Measurements from ENCODE around the gene VASH2. TPM values are rescaled to one million over a fixed set of nuclear protein-coding genes. Genes with fewer than 3 reads are reported as not detected.

VASH2 gene
- total and polyA plus RNA-seq, 2 experiments from 2014 or later = 129 to 381 TPM

DNA sequence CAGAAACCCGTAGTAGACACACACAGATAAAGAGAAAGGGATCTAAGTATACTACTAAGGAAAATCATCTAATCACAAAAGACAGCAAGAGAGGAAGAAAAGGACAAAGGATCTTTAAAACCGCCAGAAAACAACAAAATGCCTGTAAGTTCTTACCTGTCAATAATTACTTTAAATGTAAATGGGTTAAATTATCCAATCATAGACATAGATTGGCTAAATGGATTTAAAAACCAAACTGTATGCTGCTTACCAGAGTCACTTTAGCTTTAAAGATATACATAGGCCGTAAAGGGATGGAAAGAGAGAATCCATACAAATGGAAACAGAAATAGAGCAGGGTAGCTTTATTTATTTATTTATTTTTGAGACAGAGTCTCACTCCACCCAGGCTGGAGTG, 48.3 kb upstream of the VASH2 start:
- H3K4me3 Mint-ChIP-seq = no peak overlapping the region; the same call in 2 of the 3 replicates
- peaks cover 98% of the 10 kb centered on the region for H3K36me3 Mint-ChIP-seq (ENCODE audit: low read depth)
- no peak overlapping the region for H3K27ac Mint-ChIP-seq
- H3K4me1 Mint-ChIP-seq = peaks cover 34% of the 10 kb centered on the region
- no peak overlapping the region for H3K4me3 ChIP-seq
- H3K27me3 Mint-ChIP-seq (ENCODE audit: insufficient read depth, low read depth, poor library complexity) = peaks cover 24% of the 10 kb centered on the region
- no peaks in the 10 kb centered on the region for H3K9me2 ChIP-seq (ENCODE audit: insufficient read depth)
- peaks cover 59% of the 10 kb centered on the region for H3K79me2 ChIP-seq (replicated peaks; ENCODE audit: insufficient read depth)
- DNase-seq (ENCODE audit: low spot score) = no peak
- peak; percentile 4; the same call in 1 of the 2 replicates for TF ChIP-seq ZNF331 (CRISPR knock-in tag; IDR thresholded peaks at IDR 0.05; ENCODE audit: low read depth)
- TF ChIP-seq EZH2phosphoT487 (IDR thresholded peaks at IDR 0.05; ENCODE audit: unreplicated experiment) = no peak
- no peak for ATAC-seq
- H3K4me2 ChIP-seq = no peak overlapping the region
- H4K20me1 ChIP-seq (replicated peaks; ENCODE audit: insufficient read depth) = no peaks in the 10 kb centered on the region
- peak overlapping the region; percentile 33; the same call in 1 of the 2 replicates for H3K27ac ChIP-seq (ENCODE audit: low read depth)
- H2AFZ ChIP-seq = no peak overlapping the region
- peaks cover 63% of the 10 kb centered on the region for H3K9me3 Mint-ChIP-seq
- peaks cover 12% of the 10 kb centered on the region for H3K4me1 ChIP-seq (ENCODE audit: insufficient read depth)
- peaks cover 26% of the 10 kb centered on the region for H3F3A ChIP-seq (replicated peaks; ENCODE audit: low read depth)
- peaks cover 54% of the 10 kb centered on the region; the same call in 1 of the 2 replicates for H3K36me3 ChIP-seq (ENCODE audit: insufficient read depth)
- H3K27me3 ChIP-seq (ENCODE audit: insufficient read depth) = no peaks in the 10 kb centered on the region

DNA sequence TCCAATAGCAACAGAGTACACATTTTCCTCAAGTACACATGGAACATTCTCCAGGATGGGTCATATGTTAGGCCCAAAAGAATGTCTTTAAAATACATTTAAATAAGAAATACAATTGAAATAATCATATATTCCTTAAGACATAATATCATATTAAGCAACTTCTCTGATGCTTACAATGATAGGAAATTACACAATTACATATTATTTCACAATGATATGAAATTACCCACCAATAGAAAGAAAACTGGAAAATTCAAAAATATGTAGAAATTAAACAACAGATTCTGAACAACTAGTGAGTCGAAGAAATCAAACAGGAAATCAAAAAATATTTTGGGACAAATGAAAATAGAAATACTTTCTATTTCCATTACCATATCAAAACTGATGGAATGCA, 46.7 kb upstream of the VASH2 start:
- H3K27me3 Mint-ChIP-seq (ENCODE audit: insufficient read depth, low read depth, poor library complexity) = peaks cover 25% of the 10 kb centered on the region
- H3K27ac ChIP-seq (ENCODE audit: low read depth) = no peak overlapping the region
- H2AFZ ChIP-seq = no peak overlapping the region
- H3K4me1 Mint-ChIP-seq = peaks cover 46% of the 10 kb centered on the region
- TF ChIP-seq, protein P1, sequence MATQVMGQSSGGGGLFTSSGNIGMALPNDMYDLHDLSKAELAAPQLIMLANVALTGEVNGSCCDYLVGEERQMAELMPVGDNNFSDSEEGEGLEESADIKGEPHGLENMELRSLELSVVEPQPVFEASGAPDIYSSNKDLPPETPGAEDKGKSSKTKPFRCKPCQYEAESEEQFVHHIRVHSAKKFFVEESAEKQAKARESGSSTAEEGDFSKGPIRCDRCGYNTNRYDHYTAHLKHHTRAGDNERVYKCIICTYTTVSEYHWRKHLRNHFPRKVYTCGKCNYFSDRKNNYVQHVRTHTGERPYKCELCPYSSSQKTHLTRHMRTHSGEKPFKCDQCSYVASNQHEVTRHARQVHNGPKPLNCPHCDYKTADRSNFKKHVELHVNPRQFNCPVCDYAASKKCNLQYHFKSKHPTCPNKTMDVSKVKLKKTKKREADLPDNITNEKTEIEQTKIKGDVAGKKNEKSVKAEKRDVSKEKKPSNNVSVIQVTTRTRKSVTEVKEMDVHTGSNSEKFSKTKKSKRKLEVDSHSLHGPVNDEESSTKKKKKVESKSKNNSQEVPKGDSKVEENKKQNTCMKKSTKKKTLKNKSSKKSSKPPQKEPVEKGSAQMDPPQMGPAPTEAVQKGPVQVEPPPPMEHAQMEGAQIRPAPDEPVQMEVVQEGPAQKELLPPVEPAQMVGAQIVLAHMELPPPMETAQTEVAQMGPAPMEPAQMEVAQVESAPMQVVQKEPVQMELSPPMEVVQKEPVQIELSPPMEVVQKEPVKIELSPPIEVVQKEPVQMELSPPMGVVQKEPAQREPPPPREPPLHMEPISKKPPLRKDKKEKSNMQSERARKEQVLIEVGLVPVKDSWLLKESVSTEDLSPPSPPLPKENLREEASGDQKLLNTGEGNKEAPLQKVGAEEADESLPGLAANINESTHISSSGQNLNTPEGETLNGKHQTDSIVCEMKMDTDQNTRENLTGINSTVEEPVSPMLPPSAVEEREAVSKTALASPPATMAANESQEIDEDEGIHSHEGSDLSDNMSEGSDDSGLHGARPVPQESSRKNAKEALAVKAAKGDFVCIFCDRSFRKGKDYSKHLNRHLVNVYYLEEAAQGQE (IDR thresholded peaks at IDR 0.05; ENCODE audit: unreplicated experiment) = no peak
- TF ChIP-seq ZNF114 (CRISPR knock-in tag; IDR thresholded peaks at IDR 0.05) (no peak), ZNF331 (CRISPR knock-in tag; IDR thresholded peaks at IDR 0.05; ENCODE audit: low read depth) (no peak), NANOG (IDR thresholded peaks at IDR 0.05; ENCODE audit: borderline replicate concordance) (no peak), CTCF (conservative IDR thresholded peaks at IDR 0.05; ENCODE audit: low read depth in 2 of 2) (no peak), CREB1 (CRISPR knock-in tag; IDR thresholded peaks at IDR 0.05; ENCODE audit: low read depth) (no peak), EZH2phosphoT487 (IDR thresholded peaks at IDR 0.05; ENCODE audit: unreplicated experiment) (no peak)
- H4K20me1 ChIP-seq (replicated peaks; ENCODE audit: insufficient read depth) = no peaks in the 10 kb centered on the region
- H3K4me3 ChIP-seq = no peak overlapping the region
- DNase-seq (ENCODE audit: low spot score) (no peak), ATAC-seq (no peak)
- H3K36me3 Mint-ChIP-seq (ENCODE audit: low read depth) = peaks cover 97% of the 10 kb centered on the region
- no peak overlapping the region for H3K27ac Mint-ChIP-seq
- H3K9me2 ChIP-seq (ENCODE audit: insufficient read depth) = no peaks in the 10 kb centered on the region
- peaks cover 44% of the 10 kb centered on the region; the same call in 1 of the 2 replicates for H3K36me3 ChIP-seq (ENCODE audit: insufficient read depth)
- no peak overlapping the region for H3K4me2 ChIP-seq
- H3K79me2 ChIP-seq (replicated peaks; ENCODE audit: insufficient read depth) = peaks cover 67% of the 10 kb centered on the region
- H3F3A ChIP-seq (replicated peaks; ENCODE audit: low read depth) = peaks cover 20% of the 10 kb centered on the region; the same call in 1 of the 2 replicates
- no peak overlapping the region for H3K4me3 Mint-ChIP-seq
- H3K9me3 Mint-ChIP-seq = peaks cover 63% of the 10 kb centered on the region
- peaks cover 24% of the 10 kb centered on the region for H3K4me1 ChIP-seq (ENCODE audit: insufficient read depth)
- no peaks in the 10 kb centered on the region for H3K27me3 ChIP-seq (ENCODE audit: insufficient read depth)
